OCI-LY3 (cell line): ENCODE measurements around the gene CDC45.

Experiments used
- H2AFZ ChIP-seq: fragments of 200-600, 300-600 bp; shearing (Covaris generic); 2 replicates; pipeline ENCODE4 v1.6.0; 2014; ENCODE audit warnings: antibody characterized with exemption, low read depth, low read length
- H3K27ac ChIP-seq: fragments of 200-600, 300-600 bp; sonication (generic); 2 replicates; pipeline ENCODE4 v1.5.1; 2014; ENCODE audit warnings: mild to moderate bottlenecking, low read length, moderate library complexity, mixed read lengths
- H3K27me3 ChIP-seq: fragments of 200-600, 300-600 bp; sonication (generic); 2 replicates; pipeline ENCODE4 v1.6.1; 2014; ENCODE audit warnings: low read depth, low read length, mixed read lengths
- H3K36me3 ChIP-seq: fragments of 200-600, 300-600 bp; sonication (generic); replicated peaks from 2 replicates; pipeline ENCODE3; 2014; ENCODE audit warnings: low read depth, low read length, mixed read lengths
- H3K4me1 ChIP-seq: fragments of 300-600, 200-600 bp; sonication (generic); 2 replicates; pipeline ENCODE4 v1.6.1; 2014; ENCODE audit warnings: low read length, mixed read lengths
- H3K4me2 ChIP-seq: fragments of 200-600, 300-600 bp; sonication (generic); 2 replicates; pipeline ENCODE4 v1.6.1; 2014; ENCODE audit warnings: low read length, mixed read lengths
- H3K4me3 ChIP-seq: fragments of 300-600, 200-600 bp; sonication (generic); 2 replicates; pipeline ENCODE4 v1.5.1; 2014; ENCODE audit warnings: antibody characterized with exemption, mild to moderate bottlenecking, low read length, moderate library complexity
- H3K79me2 ChIP-seq: fragments of 300-600, 200-600 bp; shearing (Covaris generic); 2 replicates; pipeline ENCODE4 v1.6.1; 2014; ENCODE audit warnings: mild to moderate bottlenecking, low read length, mixed read lengths
- H3K9ac ChIP-seq: fragments of 300-600, 200-600 bp; shearing (Covaris generic); 2 replicates; pipeline ENCODE4 v1.6.0; 2014; ENCODE audit warnings: mild to moderate bottlenecking, low read length, moderate library complexity
- H3K9me3 ChIP-seq: fragments of 200-600, 300-600 bp; shearing (Covaris generic); 2 replicates; pipeline ENCODE4 v1.6.1; 2014; ENCODE audit warnings: low read length, mixed read lengths; ENCODE audit not compliant: insufficient read depth
- H4K20me1 ChIP-seq: fragments of 200-600, 300-600 bp; sonication (generic); 2 replicates; pipeline ENCODE4 v1.6.1; 2016; ENCODE audit warnings: low read length, mixed read lengths; ENCODE audit not compliant: insufficient read depth
- CTCF ChIP-seq: fragments of 200-600, 300-600 bp; sonication (generic); IDR thresholded peaks from 2 replicates; pipeline ENCODE4 v1.5.1; 2014; ENCODE audit warnings: antibody characterized with exemption, low read length, low read depth
- EZH2phosphoT487 ChIP-seq: fragments of 200-600 bp; shearing (Covaris generic); IDR thresholded peaks from 2 replicates; pipeline ENCODE4 v1.6.1; 2018; ENCODE audit warnings: antibody characterized with exemption, mixed run types, low read depth

Gene CDC45

GRCh38 chr22:19476023-19476422, 3.7 kb upstream of the CDC45 start:
- Histone ChIP-seq H3K27ac (no peak overlapping the region), H3K9me3 (no peaks in the 10 kb centered on the region), H3K79me2 (peaks cover 56% of the 10 kb centered on the region), H4K20me1 (peaks cover 23% of the 10 kb centered on the region), H3K4me2 (no peak overlapping the region), H3K4me3 (no peak overlapping the region), H2AFZ (no peak overlapping the region), H3K36me3 (peaks cover 30% of the 10 kb centered on the region), H3K4me1 (peaks cover 17% of the 10 kb centered on the region), H3K27me3 (no peaks in the 10 kb centered on the region), H3K9ac (no peak overlapping the region)
- TF ChIP-seq EZH2phosphoT487 (no peak), CTCF (no peak)

GRCh38 chr22:19477321-19478044, 2.2 kb upstream of the CDC45 start:
- Histone ChIP-seq H3K27ac (no peak overlapping the region), H2AFZ (no peak overlapping the region), H3K4me1 (peaks cover 18% of the 10 kb centered on the region), H3K9me3 (no peaks in the 10 kb centered on the region), H3K27me3 (no peaks in the 10 kb centered on the region), H4K20me1 (peaks cover 20% of the 10 kb centered on the region), H3K9ac (peak overlapping the region; percentile 96), H3K79me2 (peaks cover 57% of the 10 kb centered on the region), H3K4me2 (peak overlapping the region; percentile 97), H3K4me3 (peak overlapping the region; percentile 85), H3K36me3 (peaks cover 26% of the 10 kb centered on the region)
- TF ChIP-seq CTCF (peak; percentile 49), EZH2phosphoT487 (no peak)

GRCh38 chr22:19478045-19478900, 1.4 kb upstream of the CDC45 start:
- Histone ChIP-seq H3K27ac (peak overlapping the region; percentile 85), H3K4me2 (peak overlapping the region; percentile 97), H3K9me3 (no peaks in the 10 kb centered on the region), H4K20me1 (peaks cover 20% of the 10 kb centered on the region), H3K79me2 (peaks cover 57% of the 10 kb centered on the region), H3K9ac (peak overlapping the region; percentile 96), H3K36me3 (peaks cover 26% of the 10 kb centered on the region), H2AFZ (peak overlapping the region; percentile 99; the same call in 1 of the 2 replicates), H3K4me3 (peak overlapping the region; percentile 85), H3K27me3 (no peaks in the 10 kb centered on the region), H3K4me1 (peaks cover 18% of the 10 kb centered on the region)
- TF ChIP-seq EZH2phosphoT487, result no peak
- no peak for TF ChIP-seq CTCF

GRCh38 chr22:19478901-19479354, 792 bp upstream of the CDC45 start, which contains the start of gene UFD1:
Gene UFD1 (minus strand): TSS chr22:19479193. CDS start chr22:19479085, 108 bp downstream.
- peak within 1 kb of the TSS; percentile 99 for H2AFZ ChIP-seq
- TF ChIP-seq CTCF (no peak), EZH2phosphoT487 (no peak)
- H3K4me3 ChIP-seq, result peak within 1 kb of the TSS; percentile 85
- H3K9me3 ChIP-seq, result no peaks in the 10 kb centered on the region
- no peaks in the 10 kb centered on the region for H3K27me3 ChIP-seq
- H3K4me2 ChIP-seq, result peak within 1 kb of the TSS; percentile 97
- peak within 1 kb of the TSS; percentile 96 for H3K9ac ChIP-seq
- peaks cover 54% of the 10 kb centered on the region for H3K79me2 ChIP-seq
- peaks cover 20% of the 10 kb centered on the region for H4K20me1 ChIP-seq
- H3K36me3 ChIP-seq, result peaks cover 25% of the 10 kb centered on the region
- peaks cover 18% of the 10 kb centered on the region for H3K4me1 ChIP-seq
- peak within 1 kb of the TSS; percentile 85 for H3K27ac ChIP-seq
